Right lung (tissue), 5 donors: Measurements from ENCODE around the gene DCPS. TPM values are rescaled to one million over a fixed set of nuclear protein-coding genes. Genes with fewer than 3 reads are reported as not detected.

ENCODE experiments used
- polyA plus RNA-seq, 5 donors: library from polyadenylated mRNA; unstranded; fragments of 120-200 nt; gene quantifications; one replicate each; pipeline versions ENCODE4 v1.2.1 to v1.2.3, GENCODE V29; 2013; ENCODE audit warnings: inconsistent platforms in 1 of 5, low replicate concordance in 1 of 5; ENCODE audit not compliant: insufficient read length in 5 of 5, insufficient read depth in 1 of 5

DCPS gene
- polyA plus RNA-seq, 5 donors = 19.5 to 24.9 (median 21.4) TPM

Other genes with a start within 250 kb of the DCPS start
- gene CDON, start 241.2 kb upstream of the DCPS start, polyA plus RNA-seq = 10 to 100 TPM in 3 of 5 donors, 1 to 10 TPM in 2; 8.2 to 13.6 (median 10.4) TPM
- 10 to 100 TPM; 38.1 to 48.4 (median 42.1) TPM for gene RPUSD4, start 92.4 kb upstream of the DCPS start, polyA plus RNA-seq
- 10 to 100 TPM; 28.6 to 34.6 (median 30.5) TPM for gene FAM118B, start 92.3 kb upstream of the DCPS start, polyA plus RNA-seq
- gene SRPRA, start 35.2 kb upstream of the DCPS start, polyA plus RNA-seq = 10 to 100 TPM; 62.3 to 82.6 (median 68.0) TPM
- 10 to 100 TPM; 37.9 to 52.9 (median 43.9) TPM for gene FOXRED1, start 34.9 kb upstream of the DCPS start, polyA plus RNA-seq
- gene TIRAP, start 21.0 kb upstream of the DCPS start, polyA plus RNA-seq = 10 to 100 TPM; 14.2 to 20.9 (median 16.4) TPM
- 10 to 100 TPM; 29.4 to 38.5 (median 36.1) TPM for gene ST3GAL4, start 51.6 kb downstream of the DCPS start, polyA plus RNA-seq